Immature natural killer cell (primary cell): Measurements from ENCODE around the gene CNTLN. TPM values are rescaled to one million over a fixed set of nuclear protein-coding genes. Genes with fewer than 3 reads are reported as not detected.
"Not testable (repeated sequence)": the region's sequence is repeated elsewhere in the genome, so short reads cannot be mapped to it uniquely, and the experiment has no call there.

Experiments
- DNase-seq, 3 donors: peaks; one replicate each; pipeline ENCODE4 v3.0.0; 2022; ENCODE audit warnings: mixed read lengths in 1 of 3
- H3K27ac Mint-ChIP-seq, 6 donors: one replicate each; pipeline ENCODE4 v1.8.0; 2020; ENCODE audit warnings: mixed read lengths in 6 of 6, mild to moderate bottlenecking in 5 of 6, inconsistent platforms in 4 of 6, moderate library complexity in 3 of 6
- H3K27me3 Mint-ChIP-seq, 3 donors: one replicate each; pipeline ENCODE4 v1.8.0; 2020 to 2021; ENCODE audit warnings: low read depth in 3 of 3, mild to moderate bottlenecking in 3 of 3, mixed read lengths in 3 of 3, moderate library complexity in 3 of 3, inconsistent platforms in 1 of 3
- H3K36me3 Mint-ChIP-seq, 3 donors: one replicate each; pipeline ENCODE4 v1.8.0; 2020; ENCODE audit warnings: mixed read lengths in 3 of 3, inconsistent platforms in 2 of 3, mild to moderate bottlenecking in 2 of 3
- H3K4me1 Mint-ChIP-seq, 2 donors: one replicate each; pipeline ENCODE4 v1.8.0; 2020; ENCODE audit warnings: inconsistent platforms in 2 of 2, mild to moderate bottlenecking in 2 of 2, mixed read lengths in 2 of 2, moderate library complexity in 1 of 2
- H3K4me3 Mint-ChIP-seq, 5 donors: one replicate each; pipeline ENCODE4 v1.8.0; 2020; ENCODE audit warnings: mild to moderate bottlenecking in 5 of 5, mixed read lengths in 5 of 5, inconsistent platforms in 3 of 5, moderate library complexity in 3 of 5
- H3K9me3 Mint-ChIP-seq, 6 donors: one replicate each; pipeline ENCODE4 v1.8.0; 2020; ENCODE audit warnings: mild to moderate bottlenecking in 6 of 6, mixed read lengths in 6 of 6, inconsistent platforms in 4 of 6, moderate library complexity in 3 of 6
- polyA plus RNA-seq, 3 donors: library from polyadenylated mRNA; unstranded; fragments of 300-500 nt; fragmentation: Illumina TruSeq; gene quantifications; one replicate each; pipeline ENCODE4 v1.2.3, GENCODE V29; 2021

CNTLN gene
- polyA plus RNA-seq, 3 donors from 2014 or later, result 0.08 to 0.12 TPM; not detected in 1

DNA sequence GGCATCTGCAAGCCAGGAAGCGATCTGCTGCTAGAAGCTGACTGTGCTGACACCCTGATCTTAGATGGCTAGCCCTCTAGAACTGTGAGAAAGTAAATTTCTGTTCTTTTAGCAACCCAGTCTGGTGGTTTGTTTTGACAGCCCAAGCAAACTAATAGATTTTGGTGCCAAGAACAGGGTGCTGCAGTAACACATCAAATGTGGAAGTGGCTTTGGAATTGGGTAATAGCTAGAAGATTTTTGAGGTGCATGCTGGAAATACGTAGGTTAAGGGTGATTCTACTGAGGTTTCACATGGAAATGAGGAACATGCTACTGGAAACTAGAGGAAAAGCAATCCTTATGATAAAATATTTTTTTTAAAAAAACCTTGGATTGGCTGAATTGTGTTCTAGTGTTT is 290.5 kb downstream of the CNTLN start:
- no peaks in the 10 kb centered on the region for H3K4me1 Mint-ChIP-seq
- peaks cover under 1 to 2% (median 2%) of the 10 kb centered on the region in 3 donors for H3K27me3 Mint-ChIP-seq
- no peak overlapping the region for H3K4me3 Mint-ChIP-seq
- peaks cover 0 to 9% (median 3%) of the 10 kb centered on the region in 6 donors for H3K9me3 Mint-ChIP-seq
- no peaks in the 10 kb centered on the region for H3K36me3 Mint-ChIP-seq
- DNase-seq, result no peak
- H3K27ac Mint-ChIP-seq, result no peak overlapping the region

DNA sequence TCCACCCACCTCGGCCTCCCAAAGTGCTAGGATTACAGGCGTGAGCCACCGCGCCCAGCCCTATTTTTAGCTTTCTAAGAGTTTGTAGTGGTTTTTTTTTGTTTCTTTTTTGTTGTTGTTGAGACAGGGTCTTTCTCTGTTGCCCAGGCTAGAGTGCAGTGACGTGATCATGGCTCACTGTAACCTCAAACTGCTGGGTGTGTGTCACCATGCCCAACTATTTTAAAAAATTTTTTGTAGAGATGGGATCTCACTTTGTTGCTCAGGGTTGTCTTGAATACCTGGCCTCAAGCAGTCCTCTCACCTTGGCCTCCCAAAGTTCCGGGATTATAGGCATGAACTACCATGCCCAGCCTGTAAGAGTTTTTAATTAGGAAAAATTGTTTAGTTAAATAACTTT is 298.7 kb downstream of the CNTLN start:
- no peak overlapping the region for H3K4me3 Mint-ChIP-seq

DNA sequence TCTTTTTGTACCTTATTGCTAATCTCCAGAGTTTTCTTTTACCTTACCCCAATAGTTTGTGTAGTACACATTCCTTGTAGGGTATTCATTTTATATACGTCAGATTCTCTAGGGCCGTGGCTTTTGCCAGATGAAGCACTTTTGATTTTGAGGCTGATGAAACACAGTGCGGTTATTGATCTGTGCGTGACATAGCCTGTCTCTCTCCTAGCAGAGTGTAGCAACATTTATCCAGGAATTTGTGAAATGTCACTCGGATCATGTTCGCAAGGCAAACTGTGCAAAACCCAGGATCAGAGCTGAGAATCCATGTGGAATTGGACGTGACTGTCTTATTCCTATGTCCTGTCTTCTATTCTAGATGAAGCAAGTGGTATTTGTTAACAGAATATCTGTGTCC is 302.0 kb downstream of the CNTLN start:
- H3K27me3 Mint-ChIP-seq, result peaks cover 0 to 2% (median 0%) of the 10 kb centered on the region in 3 donors
- H3K27ac Mint-ChIP-seq, result no peak overlapping the region

More for the DNA sequence above, 298.7 kb downstream of the CNTLN start:
- Mint-ChIP-seq H3K4me1 (no peaks in the 10 kb centered on the region), H3K9me3 (peaks cover 2 to 34% (median 7%) of the 10 kb centered on the region in 6 donors), H3K36me3 (no peaks in the 10 kb centered on the region), H3K27me3 (no peaks in the 10 kb centered on the region), H3K27ac (no peak overlapping the region)
- no peak for DNase-seq

DNA sequence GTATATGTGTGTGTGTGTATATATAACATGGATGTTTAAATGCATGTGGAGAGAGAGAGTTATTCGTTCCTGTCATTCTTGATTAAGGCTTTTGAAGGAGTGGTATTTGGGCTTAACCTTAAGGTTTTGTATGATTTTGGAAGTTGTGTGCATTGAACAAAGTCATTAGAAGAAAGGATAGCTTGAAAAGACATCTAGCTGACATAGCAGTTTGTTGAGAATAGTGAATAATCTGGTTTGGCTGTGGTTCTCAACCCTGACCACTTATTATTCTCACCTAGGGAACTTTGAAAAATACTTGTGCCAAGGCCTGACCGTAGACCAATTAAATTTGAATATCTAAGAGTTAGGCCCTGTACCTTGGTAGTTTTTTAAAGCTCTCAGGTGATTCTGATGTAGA is 303.0 kb downstream of the CNTLN start:
- H3K36me3 Mint-ChIP-seq, result peaks cover 0 to 4% (median 4%) of the 10 kb centered on the region in 3 donors
- DNase-seq, result no peak
- H3K27me3 Mint-ChIP-seq, result peaks cover 0 to 2% (median 0%) of the 10 kb centered on the region in 3 donors
- no peak overlapping the region for H3K27ac Mint-ChIP-seq
- H3K4me3 Mint-ChIP-seq, result no peak overlapping the region
- H3K9me3 Mint-ChIP-seq, result peaks cover 8 to 39% (median 14%) of the 10 kb centered on the region in 6 donors
- no peaks in the 10 kb centered on the region for H3K4me1 Mint-ChIP-seq

More for the DNA sequence above, 302.0 kb downstream of the CNTLN start:
- Mint-ChIP-seq H3K4me1 (no peaks in the 10 kb centered on the region), H3K4me3 (no peak overlapping the region), H3K9me3 (peaks cover 9 to 43% (median 17%) of the 10 kb centered on the region in 6 donors), H3K36me3 (peaks cover 0 to 4% (median 4%) of the 10 kb centered on the region in 3 donors)
- no peak for DNase-seq

DNA sequence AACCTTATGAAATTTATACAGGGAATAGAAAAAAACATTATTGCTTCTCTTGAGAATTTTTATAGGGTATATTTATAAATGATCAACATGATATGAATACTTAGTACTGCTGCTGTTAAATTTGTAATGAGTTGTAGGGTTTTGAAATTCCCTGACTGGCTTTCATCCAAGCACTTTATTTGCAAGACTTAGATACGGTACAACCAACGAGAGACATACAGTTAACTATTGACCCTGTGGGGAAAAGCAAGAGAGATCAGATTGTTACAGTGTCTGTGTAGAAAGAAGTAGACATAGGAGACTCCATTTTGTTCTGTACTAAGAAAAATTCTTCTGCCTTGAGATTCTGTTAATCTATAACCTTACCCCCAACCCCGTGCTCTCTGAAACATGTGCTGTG is 310.3 kb downstream of the CNTLN start:
- not testable (repeated sequence) for H3K27me3 Mint-ChIP-seq, DNase-seq, H3K4me1 Mint-ChIP-seq, H3K4me3 Mint-ChIP-seq, H3K27ac Mint-ChIP-seq, H3K36me3 Mint-ChIP-seq
- H3K9me3 Mint-ChIP-seq, result peaks cover 3 to 13% (median 7%) of the 10 kb centered on the region in 6 donors

DNA sequence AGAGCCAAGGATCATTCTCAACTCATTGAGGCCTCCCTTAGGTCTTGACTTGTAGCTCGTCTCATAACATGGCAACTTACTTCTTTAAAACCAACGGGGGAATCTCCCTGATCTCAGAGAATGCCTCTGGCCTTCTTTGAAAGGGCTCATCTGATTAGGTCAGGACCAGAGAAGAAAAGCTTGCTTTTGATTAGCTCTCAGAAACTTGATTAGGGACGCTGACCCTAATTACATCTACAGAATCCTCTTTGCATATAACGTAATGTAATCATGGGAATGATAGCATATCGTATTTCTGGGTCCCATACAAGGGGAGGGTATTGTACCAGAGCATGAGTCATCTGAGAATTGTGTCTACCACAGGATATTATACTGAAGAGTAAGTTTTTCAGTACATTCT is 318.9 kb downstream of the CNTLN start:
- no peak overlapping the region for H3K4me3 Mint-ChIP-seq
- H3K27me3 Mint-ChIP-seq, result no peaks in the 10 kb centered on the region
- no peaks in the 10 kb centered on the region for H3K4me1 Mint-ChIP-seq
- H3K36me3 Mint-ChIP-seq, result no peaks in the 10 kb centered on the region
- no peak overlapping the region for H3K27ac Mint-ChIP-seq
- H3K9me3 Mint-ChIP-seq, result peaks cover 0 to 2% (median 0%) of the 10 kb centered on the region in 6 donors
- no peak for DNase-seq

DNA sequence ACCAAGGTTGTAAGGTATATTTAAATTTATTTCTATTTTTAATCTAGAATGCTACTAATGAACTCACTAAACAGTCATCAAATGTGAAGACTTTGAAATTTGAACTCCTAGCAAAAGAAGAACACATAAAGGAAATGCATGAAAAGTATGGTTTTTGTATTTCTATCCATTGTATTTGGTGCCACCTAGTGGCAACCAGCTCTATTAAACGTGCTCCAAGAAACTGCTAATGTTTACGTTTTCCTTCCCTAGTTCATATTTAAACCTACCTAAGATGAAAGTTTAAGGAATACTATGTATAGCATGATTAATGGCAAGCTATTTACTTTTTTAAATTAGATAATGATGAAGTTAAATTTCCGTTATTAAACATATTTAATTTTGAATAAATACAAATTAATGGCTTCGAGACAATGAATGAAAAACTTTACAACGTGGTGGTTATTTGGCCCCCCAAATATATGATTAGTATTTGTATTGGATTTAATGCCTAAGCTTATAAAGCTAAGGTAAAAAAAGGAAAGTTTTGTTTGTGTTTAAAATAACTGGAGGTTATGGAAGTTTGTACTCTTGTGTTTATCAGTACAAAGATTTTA is 328.1 kb downstream of the CNTLN start:
- Mint-ChIP-seq H3K27ac (no peak overlapping the region), H3K36me3 (no peaks in the 10 kb centered on the region), H3K4me1 (no peaks in the 10 kb centered on the region), H3K4me3 (no peak overlapping the region), H3K9me3 (no peaks in the 10 kb centered on the region), H3K27me3 (no peaks in the 10 kb centered on the region)
- DNase-seq, result peak; percentile 2 to 31 (median 22)

DNA sequence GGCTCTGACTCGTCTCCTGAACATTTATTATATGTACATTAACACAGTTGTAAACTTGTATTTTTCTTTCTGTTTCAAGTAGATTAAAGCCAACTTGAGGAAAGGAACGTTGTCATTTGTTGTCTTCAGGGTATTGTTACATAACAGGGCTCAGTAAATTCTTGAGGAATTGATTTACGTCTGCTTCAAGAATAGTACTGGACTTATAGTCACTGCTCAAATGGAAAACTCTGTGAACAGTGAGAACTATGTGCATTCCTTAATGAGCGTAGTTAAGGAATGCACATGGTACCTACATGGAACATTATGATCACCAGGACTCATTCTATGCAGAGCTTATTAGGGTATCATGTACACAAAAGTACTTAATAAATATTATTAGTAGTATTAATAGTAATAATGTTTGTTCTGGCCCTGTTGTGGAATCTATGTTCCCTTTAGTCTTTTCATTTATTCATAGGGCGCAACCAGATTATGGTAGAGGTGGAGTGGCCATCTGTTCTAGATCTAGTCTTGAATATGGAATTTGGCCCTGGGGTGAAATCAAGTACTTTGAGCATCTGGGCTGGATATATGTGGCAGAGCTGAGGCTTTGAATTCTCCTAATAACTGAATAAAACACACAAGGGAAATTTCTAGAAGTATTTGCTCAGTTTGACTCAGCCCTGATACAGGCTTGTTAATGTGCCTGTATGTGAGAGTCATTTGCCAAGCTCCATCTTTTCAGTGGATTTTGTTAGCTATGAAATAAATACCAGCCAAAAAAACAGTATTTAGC is 335.4 kb downstream of the CNTLN start:
- Mint-ChIP-seq H3K27ac (no peak overlapping the region), H3K9me3 (no peaks in the 10 kb centered on the region), H3K36me3 (no peaks in the 10 kb centered on the region), H3K27me3 (no peaks in the 10 kb centered on the region), H3K4me1 (no peaks in the 10 kb centered on the region), H3K4me3 (no peak overlapping the region)
- DNase-seq, result no peak

DNA sequence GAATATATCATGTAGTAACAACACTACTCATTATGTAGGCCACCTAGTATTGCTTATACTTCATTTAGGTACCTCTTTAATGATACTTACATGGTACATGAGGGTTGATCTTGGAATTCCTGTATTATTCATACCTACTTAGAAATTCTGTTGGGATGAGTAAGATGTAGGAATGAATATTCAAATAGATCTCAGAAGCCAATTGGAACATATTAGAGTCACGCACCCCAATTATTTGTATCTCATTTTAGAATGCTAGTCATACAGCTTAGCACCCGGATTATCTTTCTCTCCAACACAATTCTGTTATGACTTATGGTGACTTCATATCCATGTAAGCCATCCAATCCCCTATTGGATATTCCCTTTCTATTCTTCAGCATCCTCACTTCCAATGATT is 337.3 kb downstream of the CNTLN start:
- H3K27ac Mint-ChIP-seq, result no peak overlapping the region
- H3K9me3 Mint-ChIP-seq, result peaks cover 0 to under 1% (median 0%) of the 10 kb centered on the region in 6 donors
- no peak overlapping the region for H3K4me3 Mint-ChIP-seq
- H3K36me3 Mint-ChIP-seq, result no peaks in the 10 kb centered on the region
- H3K4me1 Mint-ChIP-seq, result no peaks in the 10 kb centered on the region
- DNase-seq, result no peak
- no peaks in the 10 kb centered on the region for H3K27me3 Mint-ChIP-seq

DNA sequence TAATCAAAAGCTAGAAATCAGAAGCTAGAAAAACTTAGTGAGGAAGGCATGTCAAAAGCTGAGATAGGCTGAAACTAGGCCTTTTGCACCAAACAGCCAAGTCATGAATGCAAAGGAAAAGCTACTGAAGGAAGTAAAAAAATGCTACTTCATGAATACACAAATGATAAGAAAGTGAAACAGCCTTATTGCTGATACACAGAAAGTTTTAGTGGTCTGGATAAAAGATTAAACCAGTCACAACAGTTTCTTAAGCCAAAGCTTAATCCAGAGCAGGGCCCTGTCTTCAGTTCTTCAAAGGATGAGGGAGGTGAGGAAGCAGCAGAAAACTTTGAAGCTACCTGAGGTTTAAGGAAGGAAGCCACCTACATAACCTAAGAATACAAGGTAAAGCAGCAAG is 341.6 kb downstream of the CNTLN start:
- Mint-ChIP-seq H3K27ac (no peak overlapping the region), H3K27me3 (peaks cover 0 to 2% (median 0%) of the 10 kb centered on the region in 3 donors), H3K36me3 (no peaks in the 10 kb centered on the region), H3K9me3 (peaks cover 0 to 6% (median 0%) of the 10 kb centered on the region in 6 donors), H3K4me1 (no peaks in the 10 kb centered on the region), H3K4me3 (no peak overlapping the region)
- no peak for DNase-seq

DNA sequence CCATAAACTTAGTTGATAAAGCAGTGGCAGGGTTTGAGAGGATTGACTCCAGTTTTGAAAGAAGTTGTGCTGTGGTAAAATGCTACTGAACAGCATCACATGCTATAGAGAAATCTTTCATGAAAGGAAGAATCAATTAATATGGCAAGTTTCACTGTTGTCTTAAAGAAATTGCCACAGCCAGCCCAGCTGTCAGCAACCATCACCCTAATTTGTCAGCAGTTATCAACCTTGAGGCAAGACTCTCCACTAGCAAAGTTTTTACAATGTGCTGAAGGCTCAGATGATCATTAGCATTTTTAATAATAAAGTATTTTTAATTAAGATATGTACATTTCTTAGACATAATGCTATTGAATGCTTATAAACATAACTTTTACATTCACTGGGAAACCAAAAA is 343.0 kb downstream of the CNTLN start:
- no peak overlapping the region for H3K27ac Mint-ChIP-seq
- no peaks in the 10 kb centered on the region for H3K4me1 Mint-ChIP-seq
- peaks cover 0 to 3% (median 2%) of the 10 kb centered on the region in 3 donors for H3K27me3 Mint-ChIP-seq
- H3K4me3 Mint-ChIP-seq, result no peak overlapping the region
- no peaks in the 10 kb centered on the region for H3K36me3 Mint-ChIP-seq
- peaks cover 0 to 9% (median under 1%) of the 10 kb centered on the region in 6 donors for H3K9me3 Mint-ChIP-seq
- DNase-seq, result no peak

DNA sequence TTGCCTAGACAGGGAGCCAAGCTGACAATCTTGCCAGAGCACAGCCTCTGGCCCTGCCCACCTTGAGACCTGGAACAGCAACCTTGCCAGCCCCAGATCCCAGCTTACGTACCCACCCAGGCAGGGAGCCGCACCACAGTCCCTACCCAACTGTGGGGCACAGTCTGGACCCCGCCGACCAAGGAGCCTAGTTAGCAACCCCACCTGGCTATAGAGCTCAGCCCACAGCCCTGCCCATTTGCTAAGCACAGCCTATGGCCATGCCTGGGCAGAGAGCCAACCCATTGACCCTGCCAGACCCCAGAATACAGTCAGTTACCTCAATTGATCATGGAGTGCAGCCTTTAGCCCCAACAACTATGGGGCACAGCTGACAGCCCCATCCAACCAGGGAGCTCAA is 346.1 kb downstream of the CNTLN start:
- no peaks in the 10 kb centered on the region for H3K4me1 Mint-ChIP-seq
- no peak for DNase-seq
- peaks cover 0 to 3% (median 2%) of the 10 kb centered on the region in 3 donors for H3K27me3 Mint-ChIP-seq
- no peak overlapping the region for H3K27ac Mint-ChIP-seq
- no peaks in the 10 kb centered on the region for H3K36me3 Mint-ChIP-seq
- no peak overlapping the region for H3K4me3 Mint-ChIP-seq
- H3K9me3 Mint-ChIP-seq, result peaks cover 0 to 9% (median under 1%) of the 10 kb centered on the region in 6 donors

DNA sequence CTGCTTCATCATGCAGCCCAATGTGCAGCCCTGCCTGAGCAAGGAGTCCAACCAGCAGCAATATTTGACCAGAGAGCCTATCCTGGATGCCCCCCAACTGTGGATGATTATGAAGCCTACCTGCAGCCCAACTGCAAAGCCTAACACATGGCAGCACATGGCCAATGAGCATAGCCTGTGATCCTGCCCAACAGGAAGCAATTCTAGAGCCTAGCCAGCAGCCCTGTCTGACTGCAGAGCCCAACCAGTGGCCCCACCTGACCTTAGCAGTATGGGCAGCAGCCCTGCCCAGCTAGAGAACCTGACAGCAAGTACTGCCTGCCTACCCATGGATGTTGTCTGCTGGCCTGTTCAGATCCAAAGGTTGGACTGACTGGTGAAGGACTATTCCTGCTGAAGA is 346.7 kb downstream of the CNTLN start:
- peaks cover 0 to 9% (median under 1%) of the 10 kb centered on the region in 6 donors for H3K9me3 Mint-ChIP-seq
- no peak overlapping the region for H3K27ac Mint-ChIP-seq
- H3K36me3 Mint-ChIP-seq, result no peaks in the 10 kb centered on the region
- no peak overlapping the region for H3K4me3 Mint-ChIP-seq
- peaks cover 0 to 3% (median 2%) of the 10 kb centered on the region in 3 donors for H3K27me3 Mint-ChIP-seq
- no peak for DNase-seq
- H3K4me1 Mint-ChIP-seq, result no peaks in the 10 kb centered on the region

DNA sequence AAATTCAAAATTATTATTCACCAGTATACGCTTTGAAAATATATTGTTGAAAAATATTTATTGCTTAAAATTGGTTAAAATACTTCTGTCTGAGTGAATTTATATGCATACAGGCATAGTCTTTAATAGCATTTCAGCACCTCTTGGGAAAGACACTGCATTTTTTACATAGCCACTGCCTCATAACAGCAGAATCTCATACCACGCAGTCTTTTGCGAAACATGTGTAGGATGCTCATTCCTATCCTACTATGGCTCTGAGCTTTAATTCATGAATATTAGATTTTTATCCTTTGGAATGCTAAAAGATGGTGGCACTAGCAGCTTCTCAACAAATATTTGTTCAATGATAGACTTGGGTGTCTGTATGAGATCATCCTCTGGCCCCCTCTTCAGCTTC is 350.1 kb downstream of the CNTLN start:
- no peak overlapping the region for H3K4me3 Mint-ChIP-seq
- no peaks in the 10 kb centered on the region for H3K36me3 Mint-ChIP-seq
- H3K9me3 Mint-ChIP-seq, result peaks cover 0 to 6% (median 0%) of the 10 kb centered on the region in 6 donors
- DNase-seq, result no peak
- H3K4me1 Mint-ChIP-seq, result no peaks in the 10 kb centered on the region
- H3K27me3 Mint-ChIP-seq, result peaks cover 0 to 3% (median 0%) of the 10 kb centered on the region in 3 donors
- no peak overlapping the region for H3K27ac Mint-ChIP-seq
